Measurements from ENCODE around the gene CIAO2A. TPM values are rescaled to one million over a fixed set of nuclear protein-coding genes. Genes with fewer than 3 reads are reported as not detected.
A peak's percentile ranks its signal among the peaks of the same experiment; 100 is the strongest.

The CIAO2A gene
- total RNA-seq, 1 donor from 2014 or later, result 53.4 TPM

DNA sequence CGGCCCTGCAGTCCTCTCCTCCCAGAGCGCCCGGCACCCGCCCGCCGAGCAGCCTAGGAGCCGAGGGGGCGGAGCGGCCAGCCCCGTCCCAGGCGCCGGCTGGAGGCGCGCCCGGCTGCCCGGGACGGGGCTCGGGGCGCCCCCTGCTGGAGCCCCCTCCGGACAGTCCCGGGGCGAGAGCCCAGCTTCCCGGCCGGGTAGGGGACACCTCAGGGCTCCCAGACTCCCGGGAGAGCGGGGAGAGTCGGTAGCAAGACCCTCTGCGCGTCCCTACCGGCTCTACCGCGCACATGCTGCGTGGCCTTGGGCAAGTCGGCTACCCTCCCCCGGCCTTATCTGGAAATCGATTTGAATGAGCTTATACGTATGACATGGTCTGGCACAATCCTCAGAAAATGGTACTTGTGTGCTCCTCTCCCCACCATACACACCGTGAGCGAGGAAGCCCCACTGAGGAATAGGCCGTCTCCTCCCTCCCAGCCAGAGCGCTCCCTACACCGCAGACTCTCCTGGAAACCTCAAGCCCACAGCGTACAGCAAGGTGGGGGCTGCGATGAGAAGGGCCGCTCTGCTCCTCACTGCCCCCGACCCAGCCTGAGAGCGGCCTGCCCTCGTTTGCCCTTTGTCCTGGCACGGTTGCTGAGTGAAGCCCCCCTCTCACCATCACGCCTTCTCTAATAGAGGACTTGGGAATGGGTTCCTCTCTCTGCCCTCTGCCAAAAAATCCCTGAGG lies 47.1 kb downstream of the CIAO2A start, which contains the start of gene DAPK2:
TSS of gene DAPK2 (minus strand) at position 65 of the 733 bp plus-strand sequence. CDS start 6,224 bp downstream, outside the sequence.
- H3K9me3 Mint-ChIP-seq (ENCODE audit: unreplicated experiment), result peaks cover 3% of the 10 kb centered on the region
- Histone ChIP-seq H3K9ac (ENCODE audit: low read length) (peak within 1 kb of the TSS; percentile 68), H3K36me3 (ENCODE audit: insufficient read depth, low read length) (no peaks in the 10 kb centered on the region), H3K4me3 (ENCODE audit: insufficient read depth, low read depth, low read length) (peak within 1 kb of the TSS; percentile 62), H3K9me3 (ENCODE audit: insufficient read depth, low read depth, low read length) (no peaks in the 10 kb centered on the region), H3K27ac (ENCODE audit: low read depth, low read length) (no peak within 1 kb of the TSS), H3K79me2 (ENCODE audit: insufficient read depth, low read length) (no peaks in the 10 kb centered on the region), H4K20me1 (ENCODE audit: insufficient read depth, low read length) (no peaks in the 10 kb centered on the region), H3K4me2 (ENCODE audit: low read length) (peak within 1 kb of the TSS; percentile 90), H3K27me3 (ENCODE audit: insufficient read depth, low read length) (peaks cover 7% of the 10 kb centered on the region), H2AFZ (ENCODE audit: low read depth, low read length) (peak within 1 kb of the TSS; percentile 95), H3K4me1 (ENCODE audit: insufficient read depth, low read length) (peaks cover 6% of the 10 kb centered on the region)
- no peak within 1 kb of the TSS for H3K27ac Mint-ChIP-seq (ENCODE audit: unreplicated experiment)
- TF ChIP-seq EZH2 (IDR thresholded peaks at IDR 0.05; ENCODE audit: insufficient read depth, low read length), result no peak
- TF ChIP-seq, protein P1, sequence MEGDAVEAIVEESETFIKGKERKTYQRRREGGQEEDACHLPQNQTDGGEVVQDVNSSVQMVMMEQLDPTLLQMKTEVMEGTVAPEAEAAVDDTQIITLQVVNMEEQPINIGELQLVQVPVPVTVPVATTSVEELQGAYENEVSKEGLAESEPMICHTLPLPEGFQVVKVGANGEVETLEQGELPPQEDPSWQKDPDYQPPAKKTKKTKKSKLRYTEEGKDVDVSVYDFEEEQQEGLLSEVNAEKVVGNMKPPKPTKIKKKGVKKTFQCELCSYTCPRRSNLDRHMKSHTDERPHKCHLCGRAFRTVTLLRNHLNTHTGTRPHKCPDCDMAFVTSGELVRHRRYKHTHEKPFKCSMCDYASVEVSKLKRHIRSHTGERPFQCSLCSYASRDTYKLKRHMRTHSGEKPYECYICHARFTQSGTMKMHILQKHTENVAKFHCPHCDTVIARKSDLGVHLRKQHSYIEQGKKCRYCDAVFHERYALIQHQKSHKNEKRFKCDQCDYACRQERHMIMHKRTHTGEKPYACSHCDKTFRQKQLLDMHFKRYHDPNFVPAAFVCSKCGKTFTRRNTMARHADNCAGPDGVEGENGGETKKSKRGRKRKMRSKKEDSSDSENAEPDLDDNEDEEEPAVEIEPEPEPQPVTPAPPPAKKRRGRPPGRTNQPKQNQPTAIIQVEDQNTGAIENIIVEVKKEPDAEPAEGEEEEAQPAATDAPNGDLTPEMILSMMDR (IDR thresholded peaks at IDR 0.05; ENCODE audit: insufficient read depth, low read depth, low read length), result peak; percentile 44
- no peak for FAIRE-seq
- peak; percentile 26 for DNase-seq (ENCODE audit: low read depth)
- H3K27me3 Mint-ChIP-seq (ENCODE audit: low read depth, unreplicated experiment), result peaks cover 65% of the 10 kb centered on the region
- H3K4me3 Mint-ChIP-seq (ENCODE audit: unreplicated experiment), result peak within 1 kb of the TSS; percentile 77
- peaks cover 2% of the 10 kb centered on the region for H3K36me3 Mint-ChIP-seq (ENCODE audit: low read depth, unreplicated experiment)
- peaks cover 14% of the 10 kb centered on the region for H3K4me1 Mint-ChIP-seq (ENCODE audit: low read depth, unreplicated experiment)

DNA sequence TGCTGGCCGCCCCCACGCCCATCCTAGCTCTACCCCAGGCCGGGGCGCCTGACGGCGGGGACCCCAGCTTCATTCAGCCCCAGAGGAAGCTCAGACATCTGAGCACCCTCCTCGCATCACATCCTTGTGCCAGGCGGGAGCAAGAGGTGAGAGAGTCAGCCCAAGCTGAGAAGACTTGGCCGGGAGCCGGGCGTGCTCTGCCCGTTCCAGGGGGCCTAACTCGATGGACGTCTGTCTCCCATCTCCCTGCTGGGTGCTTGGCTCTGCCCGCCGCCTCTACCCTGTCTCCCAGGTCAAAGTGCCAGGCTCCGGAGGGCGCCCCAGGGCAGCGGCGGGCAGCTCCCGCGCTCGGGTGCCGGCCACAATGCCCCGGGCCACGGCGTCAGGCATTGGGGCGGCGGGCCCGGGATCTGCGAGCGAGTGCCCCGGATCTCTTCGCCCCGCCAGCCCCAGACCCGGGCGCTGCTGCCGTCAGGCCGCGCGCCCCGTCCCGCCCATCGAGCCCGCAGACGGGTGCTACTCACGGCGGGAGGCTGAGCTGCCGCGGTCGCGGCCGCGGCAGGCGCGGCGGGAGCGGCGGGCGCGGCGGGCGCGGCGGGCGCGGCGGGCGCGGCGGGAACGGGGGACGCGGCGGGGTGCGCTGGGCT lies 47.7 kb downstream of the CIAO2A start:
- H3K36me3 ChIP-seq (ENCODE audit: insufficient read depth, low read length), result no peaks in the 10 kb centered on the region
- H3K79me2 ChIP-seq (ENCODE audit: insufficient read depth, low read length), result no peaks in the 10 kb centered on the region
- TF ChIP-seq, protein P1 (IDR thresholded peaks at IDR 0.05; ENCODE audit: insufficient read depth, low read depth, low read length), result no peak
- TF ChIP-seq EZH2 (IDR thresholded peaks at IDR 0.05; ENCODE audit: insufficient read depth, low read length), result no peak
- FAIRE-seq, result no peak
- H3K9me3 Mint-ChIP-seq (ENCODE audit: unreplicated experiment), result peaks cover 4% of the 10 kb centered on the region
- DNase-seq (ENCODE audit: low read depth), result no peak
- no peaks in the 10 kb centered on the region for H3K9me3 ChIP-seq (ENCODE audit: insufficient read depth, low read depth, low read length)
- H4K20me1 ChIP-seq (ENCODE audit: insufficient read depth, low read length), result no peaks in the 10 kb centered on the region
- H3K27ac Mint-ChIP-seq (ENCODE audit: unreplicated experiment), result no peak overlapping the region
- peak overlapping the region; percentile 90 for H3K4me2 ChIP-seq (ENCODE audit: low read length)
- peaks cover 7% of the 10 kb centered on the region for H3K27me3 ChIP-seq (ENCODE audit: insufficient read depth, low read length)
- peak overlapping the region; percentile 71 for H3K4me3 Mint-ChIP-seq (ENCODE audit: unreplicated experiment)
- peak overlapping the region; percentile 62 for H3K4me3 ChIP-seq (ENCODE audit: insufficient read depth, low read depth, low read length)
- H3K9ac ChIP-seq (ENCODE audit: low read length), result peak overlapping the region; percentile 68
- peak overlapping the region; percentile 58 for H2AFZ ChIP-seq (ENCODE audit: low read depth, low read length)
- peaks cover 2% of the 10 kb centered on the region for H3K36me3 Mint-ChIP-seq (ENCODE audit: low read depth, unreplicated experiment)
- H3K27me3 Mint-ChIP-seq (ENCODE audit: low read depth, unreplicated experiment), result peaks cover 72% of the 10 kb centered on the region
- no peak overlapping the region for H3K27ac ChIP-seq (ENCODE audit: low read depth, low read length)
- peaks cover 12% of the 10 kb centered on the region for H3K4me1 Mint-ChIP-seq (ENCODE audit: low read depth, unreplicated experiment)
- H3K4me1 ChIP-seq (ENCODE audit: insufficient read depth, low read length), result peaks cover 6% of the 10 kb centered on the region
